AG10803 (cell line): Measurements from ENCODE around the gene MFAP4.

Source experiments
- DNase-seq: peaks from one replicate; pipeline ENCODE4 v3.0.0; 2010; ENCODE audit warnings: low read depth
- H3K4me3 ChIP-seq: 2 replicates; pipeline ENCODE4 v1.5.1; 2011; ENCODE audit warnings: mild to moderate bottlenecking, low read length, control low read depth
- TF ChIP-seq, protein P1 (sequence below): conservative IDR thresholded peaks from 2 replicates; pipeline ENCODE4 v1.5.1; 2011; ENCODE audit warnings: mild to moderate bottlenecking, low read length, control low read depth, inconsistent platforms

MFAP4 gene

DNA sequence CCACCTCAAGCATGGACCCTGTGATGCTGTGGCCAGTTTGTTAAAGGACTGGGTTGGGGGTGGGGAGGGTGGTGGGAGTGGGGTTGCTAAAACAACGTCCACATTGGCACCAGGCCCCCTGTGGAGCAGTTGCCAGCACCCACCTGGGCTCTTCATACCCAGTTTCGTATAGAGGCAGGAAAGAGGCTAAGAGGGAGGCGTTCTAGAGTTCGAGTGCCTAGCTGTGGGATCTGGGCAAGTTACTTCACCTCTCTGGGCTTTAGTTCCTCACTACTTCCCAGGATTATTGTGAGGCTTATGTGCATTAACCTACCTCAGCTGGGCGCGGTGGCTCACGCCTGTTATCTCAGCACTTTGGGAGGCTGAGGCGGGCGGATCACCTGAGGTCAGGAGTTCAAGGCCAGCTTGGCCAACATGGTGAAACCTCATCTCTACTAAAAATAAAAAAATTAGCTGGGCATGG lies 1.4 kb downstream of the MFAP4 start:
- TF ChIP-seq, protein P1, sequence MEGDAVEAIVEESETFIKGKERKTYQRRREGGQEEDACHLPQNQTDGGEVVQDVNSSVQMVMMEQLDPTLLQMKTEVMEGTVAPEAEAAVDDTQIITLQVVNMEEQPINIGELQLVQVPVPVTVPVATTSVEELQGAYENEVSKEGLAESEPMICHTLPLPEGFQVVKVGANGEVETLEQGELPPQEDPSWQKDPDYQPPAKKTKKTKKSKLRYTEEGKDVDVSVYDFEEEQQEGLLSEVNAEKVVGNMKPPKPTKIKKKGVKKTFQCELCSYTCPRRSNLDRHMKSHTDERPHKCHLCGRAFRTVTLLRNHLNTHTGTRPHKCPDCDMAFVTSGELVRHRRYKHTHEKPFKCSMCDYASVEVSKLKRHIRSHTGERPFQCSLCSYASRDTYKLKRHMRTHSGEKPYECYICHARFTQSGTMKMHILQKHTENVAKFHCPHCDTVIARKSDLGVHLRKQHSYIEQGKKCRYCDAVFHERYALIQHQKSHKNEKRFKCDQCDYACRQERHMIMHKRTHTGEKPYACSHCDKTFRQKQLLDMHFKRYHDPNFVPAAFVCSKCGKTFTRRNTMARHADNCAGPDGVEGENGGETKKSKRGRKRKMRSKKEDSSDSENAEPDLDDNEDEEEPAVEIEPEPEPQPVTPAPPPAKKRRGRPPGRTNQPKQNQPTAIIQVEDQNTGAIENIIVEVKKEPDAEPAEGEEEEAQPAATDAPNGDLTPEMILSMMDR: no peak
- H3K4me3 ChIP-seq: peak overlapping the region; percentile 86

DNA sequence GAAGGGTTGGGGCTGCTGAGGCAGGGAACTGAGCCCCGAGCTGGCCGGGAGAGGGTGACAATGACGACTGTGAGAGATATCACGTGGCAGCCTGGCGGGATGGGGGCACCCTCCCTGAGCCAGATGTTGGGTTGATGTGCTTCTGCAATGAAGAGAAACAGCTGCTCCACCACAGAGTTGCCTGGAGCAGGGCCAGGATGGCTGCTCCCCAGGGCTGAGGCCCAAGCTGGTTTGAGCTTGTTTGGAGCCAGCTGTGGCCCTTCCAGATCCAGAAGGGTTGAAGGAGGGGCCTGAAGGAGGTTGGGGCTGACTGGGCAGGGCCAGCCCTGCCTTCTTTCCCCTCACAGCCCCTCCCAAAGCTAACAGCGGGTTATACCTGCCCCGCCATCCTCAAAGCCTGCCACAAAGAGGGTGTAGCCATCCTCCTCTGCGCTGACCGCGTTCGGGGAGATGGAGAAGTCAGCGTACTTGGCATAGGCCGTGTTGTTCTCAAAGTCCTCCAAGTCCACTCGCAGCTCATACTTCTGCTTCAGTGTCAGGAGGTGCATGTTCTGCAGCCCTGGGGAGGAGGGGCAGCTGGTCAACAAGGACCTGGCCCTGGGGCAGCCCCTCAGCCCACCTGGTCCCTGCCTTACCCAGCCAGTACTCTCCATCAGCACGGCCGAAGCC lies 2.1 kb downstream of the MFAP4 start:
- TF ChIP-seq, protein P1: no peak
- peak; percentile 97 for DNase-seq
- H3K4me3 ChIP-seq: peak overlapping the region; percentile 86

More for the DNA sequence above, 1.4 kb downstream of the MFAP4 start:
- DNase-seq: no peak

DNA sequence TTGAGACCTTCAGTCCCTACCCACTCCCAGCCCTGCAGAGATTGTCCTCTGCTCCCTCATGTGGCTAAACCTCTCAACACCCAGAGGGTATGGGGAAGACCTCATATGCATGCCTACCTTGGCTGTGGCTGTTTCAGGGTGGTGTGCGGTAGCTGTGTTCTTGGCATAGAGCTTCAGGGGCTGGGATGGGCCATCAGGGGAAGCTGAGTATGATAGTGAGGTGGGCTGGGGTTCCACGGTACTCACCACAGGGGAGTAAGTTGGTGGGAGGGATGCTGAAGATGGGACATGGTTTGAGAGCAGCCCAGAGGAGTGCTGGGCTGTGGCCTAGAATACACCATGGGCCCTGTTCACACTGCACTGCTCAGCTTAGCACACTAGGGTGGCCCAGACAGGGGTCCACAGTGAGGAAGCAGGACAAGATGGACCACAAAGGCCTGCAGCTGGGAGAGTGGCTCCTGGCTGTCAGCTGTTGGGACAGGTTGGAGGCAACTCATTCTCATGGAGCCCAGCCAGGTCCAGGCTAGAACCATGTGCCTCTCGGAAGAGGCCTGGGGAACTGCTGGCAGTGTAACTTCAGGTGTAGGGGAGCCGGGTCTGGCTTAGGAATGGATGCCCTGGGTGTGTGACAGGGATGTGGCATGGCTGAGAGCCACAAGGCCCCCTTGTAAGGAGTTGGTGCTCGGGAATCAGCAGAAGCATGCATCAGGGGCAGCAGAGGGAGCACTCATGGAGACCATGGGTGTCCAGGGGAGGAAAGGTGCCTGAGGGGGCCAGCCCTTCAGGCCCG lies 3.1 kb downstream of the MFAP4 start:
- peak; percentile 53 for DNase-seq
- TF ChIP-seq, protein P1: no peak; the same call in 1 of the 2 replicates
- peak overlapping the region; percentile 86 for H3K4me3 ChIP-seq

DNA sequence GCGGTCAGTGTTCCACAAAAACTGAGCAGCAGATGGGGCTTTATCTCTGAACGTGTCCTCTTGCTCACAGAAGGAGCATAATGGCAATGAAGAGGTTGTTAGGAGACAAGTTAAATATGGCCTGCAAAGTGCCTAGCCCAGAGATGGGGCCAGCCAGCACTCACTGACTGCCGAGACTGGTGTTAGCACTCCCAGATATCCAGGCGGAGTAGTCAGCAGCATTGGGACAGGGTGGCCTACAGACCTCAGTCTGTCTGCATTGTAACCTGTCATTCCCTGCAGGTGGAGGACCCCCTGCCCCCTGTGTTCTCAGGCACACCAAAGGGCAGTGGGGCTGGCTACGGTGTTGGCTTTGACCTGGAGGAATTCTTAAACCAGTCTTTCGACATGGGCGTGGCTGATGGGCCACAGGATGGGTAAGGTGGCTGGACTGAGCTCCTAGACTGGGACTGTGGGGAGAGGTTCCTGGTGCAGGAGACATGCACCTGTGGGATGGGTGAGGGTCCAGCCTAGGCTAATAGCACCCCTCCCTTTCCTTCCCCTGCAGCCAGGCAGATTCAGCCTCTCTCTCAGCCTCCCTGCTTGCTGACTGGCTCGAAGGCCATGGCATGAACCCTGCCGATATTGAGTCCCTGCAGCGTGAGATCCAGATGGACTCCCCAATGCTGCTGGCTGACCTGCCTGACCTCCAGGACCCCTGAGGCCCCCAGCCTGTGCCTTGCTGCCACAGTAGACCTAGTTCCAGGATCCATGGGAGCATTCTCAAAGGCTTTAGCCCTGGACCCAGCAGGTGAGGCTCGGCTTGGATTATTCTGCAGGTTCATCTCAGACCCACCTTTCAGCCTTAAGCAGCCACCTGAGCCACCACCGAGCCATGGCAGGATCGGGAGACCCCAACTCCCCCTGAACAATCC lies 4.2 kb downstream of the MFAP4 start:
- no peak overlapping the region for H3K4me3 ChIP-seq
- DNase-seq: no peak
- TF ChIP-seq, protein P1: no peak

DNA sequence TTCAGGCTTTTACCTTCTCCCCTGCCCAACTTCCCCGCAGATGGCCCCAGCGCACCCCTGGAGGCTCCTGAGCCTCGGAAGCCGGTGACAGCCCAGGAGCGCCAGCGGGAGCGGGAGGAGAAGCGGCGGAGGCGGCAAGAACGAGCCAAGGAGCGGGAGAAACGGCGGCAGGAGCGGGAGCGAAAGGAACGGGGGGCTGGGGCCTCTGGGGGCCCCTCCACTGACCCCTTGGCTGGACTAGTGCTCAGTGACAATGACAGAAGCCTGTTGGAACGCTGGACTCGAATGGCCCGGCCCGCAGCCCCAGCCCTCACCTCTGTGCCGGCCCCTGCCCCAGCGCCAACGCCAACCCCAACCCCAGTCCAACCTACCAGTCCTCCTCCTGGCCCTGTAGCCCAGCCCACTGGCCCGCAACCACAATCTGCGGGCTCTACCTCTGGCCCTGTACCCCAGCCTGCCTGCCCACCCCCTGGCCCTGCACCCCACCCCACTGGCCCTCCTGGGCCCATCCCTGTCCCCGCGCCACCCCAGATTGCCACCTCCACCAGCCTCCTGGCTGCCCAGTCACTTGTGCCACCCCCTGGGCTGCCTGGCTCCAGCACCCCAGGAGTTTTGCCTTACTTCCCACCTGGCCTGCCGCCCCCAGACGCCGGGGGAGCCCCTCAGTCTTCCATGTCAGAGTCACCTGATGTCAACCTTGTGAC lies 5.1 kb downstream of the MFAP4 start:
- H3K4me3 ChIP-seq: no peak overlapping the region
- TF ChIP-seq, protein P1: no peak

DNA sequence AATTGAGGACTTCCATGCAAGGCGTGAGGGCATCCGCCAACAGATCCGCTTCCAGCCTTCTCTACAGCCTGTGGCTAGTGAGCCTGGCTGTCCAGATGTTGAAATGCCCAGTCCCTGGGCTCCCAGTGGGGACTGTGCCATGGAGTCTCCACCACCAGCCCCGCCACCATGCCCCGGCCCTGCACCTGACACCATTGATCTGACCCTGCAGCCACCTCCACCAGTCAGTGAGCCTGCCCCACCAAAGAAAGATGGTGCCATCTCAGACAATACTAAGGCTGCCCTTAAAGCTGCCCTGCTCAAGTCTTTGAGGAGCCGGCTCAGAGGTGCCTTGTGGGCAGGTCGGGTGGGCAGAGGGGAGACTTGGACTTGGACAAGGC lies 5.6 kb downstream of the MFAP4 start:
- no peak overlapping the region for H3K4me3 ChIP-seq
- TF ChIP-seq, protein P1: no peak
- no peak for DNase-seq

More for the DNA sequence above, 5.1 kb downstream of the MFAP4 start:
- DNase-seq: no peak
